Measurements from ENCODE around the gene HYAL1. TPM values are rescaled to one million over a fixed set of nuclear protein-coding genes. Genes with fewer than 3 reads are reported as not detected.

HYAL1 gene
- total and polyA plus RNA-seq, 7 donors = 2.4 to 15.1 (median 4.6) TPM

GRCh38 chr3:50304601-50305000 lies 1.2 kb upstream of the HYAL1 start:
- no peak overlapping the region for H3K4me3 ChIP-seq
- TF ChIP-seq EP300 (IDR thresholded peaks at IDR 0.05) (no peak), POLR2A (IDR thresholded peaks at IDR 0.05) (no peak), CTCF (IDR thresholded peaks at IDR 0.05) (no peak)

DNA sequence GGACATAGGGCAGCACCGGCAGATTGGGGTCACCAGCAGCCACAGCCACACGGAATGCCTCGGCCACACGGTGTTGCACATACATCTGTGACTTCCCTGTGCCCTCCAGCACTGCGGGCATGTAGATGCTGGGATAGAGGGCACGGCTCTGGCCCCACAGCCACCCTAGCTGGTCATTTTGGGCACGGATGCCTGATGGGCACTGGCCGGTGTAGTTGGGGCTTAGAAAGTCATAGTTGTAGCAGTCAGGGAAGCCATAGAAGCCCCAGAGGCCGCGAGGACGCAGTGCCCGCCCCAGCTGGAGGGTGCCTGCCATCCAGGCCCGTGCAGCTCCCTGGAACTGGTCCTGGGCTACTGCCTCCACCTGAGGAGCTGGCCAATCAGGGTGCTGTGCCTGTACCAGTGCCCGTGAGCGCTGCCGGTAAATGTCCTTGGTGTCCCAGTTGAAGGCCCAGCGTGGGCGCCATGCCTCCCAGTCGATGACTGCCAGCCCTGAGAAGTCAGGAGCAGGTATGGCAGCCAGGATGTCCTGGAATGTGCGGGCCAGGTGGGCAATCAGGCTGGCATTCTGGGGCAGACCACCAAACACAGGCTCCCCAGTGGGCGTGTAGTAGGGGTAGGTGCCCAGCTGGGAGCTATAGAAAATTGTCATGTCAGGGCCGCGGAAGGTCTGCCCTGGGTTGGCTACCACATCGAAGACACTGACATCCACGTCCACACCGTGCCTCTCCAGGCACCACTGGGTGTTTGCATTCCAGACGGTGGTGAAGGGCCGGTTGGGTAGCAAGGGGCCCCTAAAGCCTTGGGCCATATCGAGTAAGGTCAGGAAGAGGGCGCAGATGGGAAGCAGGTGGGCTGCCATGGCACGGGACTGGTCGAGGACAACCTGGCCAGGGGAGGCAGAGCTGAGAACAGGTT lies 1.0 kb downstream of the HYAL1 start:
- WGBS, 2 donors = 92 to 93% methylated on average over 32 of the region's 32 CpGs
- Histone ChIP-seq H3K27ac (peak overlapping the region; percentile 48 to 72 (median 58)), H3K4me3 (no peak overlapping the region), H3K4me1 (peaks cover 4 to 45% (median 40%) of the 10 kb centered on the region in 4 donors), H3K9me3 (no peaks in the 10 kb centered on the region), H3K36me3 (no peaks in the 10 kb centered on the region), H3K27me3 (no peaks in the 10 kb centered on the region)
- intact Hi-C loops (cut with DNase I) = no loop called here
- no peak for TF ChIP-seq EP300 (IDR thresholded peaks at IDR 0.05)
- no peak for TF ChIP-seq POLR2A (IDR thresholded peaks at IDR 0.05)
- no peak for TF ChIP-seq CTCF (IDR thresholded peaks at IDR 0.05)
- TF ChIP-seq POLR2AphosphoS5 (IDR thresholded peaks at IDR 0.05) = no peak
- DNase-seq = no peak

More at GRCh38 chr3:50304601-50305000, 1.2 kb upstream of the HYAL1 start:
- no peaks in the 10 kb centered on the region for H3K27me3 ChIP-seq
- no peak for DNase-seq
- H3K9me3 ChIP-seq = no peaks in the 10 kb centered on the region
- peaks cover 0 to 32% (median 30%) of the 10 kb centered on the region in 4 donors for H3K4me1 ChIP-seq
- H3K36me3 ChIP-seq = no peaks in the 10 kb centered on the region
- H3K27ac ChIP-seq = no peak overlapping the region
- intact Hi-C loops (cut with DNase I) = no loop called here

DNA sequence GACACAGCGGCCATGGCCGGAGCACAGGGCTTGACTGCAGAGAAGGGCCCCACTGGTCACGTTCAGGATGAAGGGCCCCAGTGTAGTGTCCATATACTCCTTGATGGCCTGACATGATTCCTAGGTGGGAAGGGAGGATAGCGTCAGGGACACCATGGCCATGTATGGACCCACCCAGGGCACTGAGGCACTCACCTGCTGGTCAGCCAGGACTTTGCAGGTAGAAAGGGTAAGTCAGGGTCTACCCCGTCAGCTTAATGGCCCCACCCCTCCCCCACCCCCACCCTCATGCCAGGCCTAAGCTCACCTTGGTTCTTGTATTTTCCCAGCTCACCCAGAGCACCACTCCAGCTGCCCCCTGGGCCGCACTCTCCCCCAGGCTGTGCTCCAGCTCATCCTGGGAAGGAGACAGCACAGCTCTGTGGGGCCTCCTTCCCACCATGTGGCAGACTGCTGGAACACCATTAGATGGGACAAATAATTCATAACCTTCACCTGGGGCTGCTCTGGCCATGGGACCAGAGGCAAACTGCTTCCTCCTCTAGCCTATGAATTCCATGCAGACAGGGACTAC lies 2.6 kb downstream of the HYAL1 start:
- no peak for DNase-seq
- intact Hi-C loops (cut with DNase I) = no loop called here
- TF ChIP-seq CTCF (IDR thresholded peaks at IDR 0.05) (no peak), POLR2AphosphoS5 (IDR thresholded peaks at IDR 0.05) (no peak), POLR2A (IDR thresholded peaks at IDR 0.05) (no peak), EP300 (IDR thresholded peaks at IDR 0.05) (no peak)
- no peak overlapping the region for H3K4me3 ChIP-seq
- H3K9me3 ChIP-seq = no peaks in the 10 kb centered on the region
- peaks cover 4 to 45% (median 40%) of the 10 kb centered on the region in 4 donors for H3K4me1 ChIP-seq
- no peaks in the 10 kb centered on the region for H3K36me3 ChIP-seq
- WGBS, 2 donors = 92 to 94% methylated on average over 6 of the region's 6 CpGs
- H3K27me3 ChIP-seq = no peaks in the 10 kb centered on the region
- H3K27ac ChIP-seq = peak overlapping the region; percentile 88 to 89 (median 88)

- WGBS, 2 donors = 55 to 56% methylated on average over 12 of the region's 12 CpGs
- DNase-seq = peak; percentile 75
- no peaks in the 10 kb centered on the region for H3K9me3 ChIP-seq
- intact Hi-C loops (cut with DNase I) = loop anchor here (2.0 kb wide), 1 partner anchor 21 kb away; no protein-coding TSS in a partner anchor
- no peaks in the 10 kb centered on the region for H3K36me3 ChIP-seq
- H3K4me3 ChIP-seq = peak overlapping the region; percentile 38 to 69 (median 63)
- TF ChIP-seq CTCF (IDR thresholded peaks at IDR 0.05) (no peak), EP300 (IDR thresholded peaks at IDR 0.05) (no peak), POLR2A (IDR thresholded peaks at IDR 0.05) (peak in 1 of 2 donors; percentile 24), POLR2AphosphoS5 (IDR thresholded peaks at IDR 0.05) (peak in 1 of 4 donors; percentile 6)
- H3K27me3 ChIP-seq = no peaks in the 10 kb centered on the region
- H3K4me1 ChIP-seq = peaks cover 4 to 45% (median 40%) of the 10 kb centered on the region in 4 donors
- peak overlapping the region; percentile 88 to 89 (median 88) for H3K27ac ChIP-seq
Observed at GRCh38 chr3:50299929-50300680, 3.3 kb downstream of the HYAL1 start.
